ENCODE results near the gene TRABD2B.

DNA sequence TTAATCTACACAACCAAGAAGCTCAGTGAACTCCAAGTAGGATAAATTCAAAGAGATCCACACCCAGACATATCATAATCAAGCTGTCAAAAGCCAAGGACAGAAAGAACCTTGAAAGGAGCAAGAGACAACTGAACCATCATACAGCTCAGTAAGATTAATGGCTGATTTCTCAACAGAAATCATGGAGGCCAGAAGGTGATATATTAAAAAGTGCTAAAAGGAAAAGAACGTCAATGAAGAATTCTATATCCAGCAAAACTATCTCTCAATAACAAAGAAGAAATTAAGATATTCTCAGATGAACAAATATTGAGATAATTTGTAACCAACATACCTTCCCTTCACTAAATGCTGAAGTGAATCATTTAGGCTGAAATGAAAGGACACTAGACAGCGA, 161.8 kb downstream of the TRABD2B start:
- no peak for TF ChIP-seq RAD21 (IDR thresholded peaks at IDR 0.05; ENCODE audit: low read length)
- TF ChIP-seq, protein P1, sequence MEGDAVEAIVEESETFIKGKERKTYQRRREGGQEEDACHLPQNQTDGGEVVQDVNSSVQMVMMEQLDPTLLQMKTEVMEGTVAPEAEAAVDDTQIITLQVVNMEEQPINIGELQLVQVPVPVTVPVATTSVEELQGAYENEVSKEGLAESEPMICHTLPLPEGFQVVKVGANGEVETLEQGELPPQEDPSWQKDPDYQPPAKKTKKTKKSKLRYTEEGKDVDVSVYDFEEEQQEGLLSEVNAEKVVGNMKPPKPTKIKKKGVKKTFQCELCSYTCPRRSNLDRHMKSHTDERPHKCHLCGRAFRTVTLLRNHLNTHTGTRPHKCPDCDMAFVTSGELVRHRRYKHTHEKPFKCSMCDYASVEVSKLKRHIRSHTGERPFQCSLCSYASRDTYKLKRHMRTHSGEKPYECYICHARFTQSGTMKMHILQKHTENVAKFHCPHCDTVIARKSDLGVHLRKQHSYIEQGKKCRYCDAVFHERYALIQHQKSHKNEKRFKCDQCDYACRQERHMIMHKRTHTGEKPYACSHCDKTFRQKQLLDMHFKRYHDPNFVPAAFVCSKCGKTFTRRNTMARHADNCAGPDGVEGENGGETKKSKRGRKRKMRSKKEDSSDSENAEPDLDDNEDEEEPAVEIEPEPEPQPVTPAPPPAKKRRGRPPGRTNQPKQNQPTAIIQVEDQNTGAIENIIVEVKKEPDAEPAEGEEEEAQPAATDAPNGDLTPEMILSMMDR (conservative IDR thresholded peaks at IDR 0.05; ENCODE audit: low read depth, low read length), result no peak
- TF ChIP-seq BHLHE40 (IDR thresholded peaks at IDR 0.05; ENCODE audit: low read depth, low read length), result no peak
- no peak for TF ChIP-seq RCOR1 (IDR thresholded peaks at IDR 0.05; ENCODE audit: insufficient replicate concordance, low read length)
- TF ChIP-seq, protein P2, sequence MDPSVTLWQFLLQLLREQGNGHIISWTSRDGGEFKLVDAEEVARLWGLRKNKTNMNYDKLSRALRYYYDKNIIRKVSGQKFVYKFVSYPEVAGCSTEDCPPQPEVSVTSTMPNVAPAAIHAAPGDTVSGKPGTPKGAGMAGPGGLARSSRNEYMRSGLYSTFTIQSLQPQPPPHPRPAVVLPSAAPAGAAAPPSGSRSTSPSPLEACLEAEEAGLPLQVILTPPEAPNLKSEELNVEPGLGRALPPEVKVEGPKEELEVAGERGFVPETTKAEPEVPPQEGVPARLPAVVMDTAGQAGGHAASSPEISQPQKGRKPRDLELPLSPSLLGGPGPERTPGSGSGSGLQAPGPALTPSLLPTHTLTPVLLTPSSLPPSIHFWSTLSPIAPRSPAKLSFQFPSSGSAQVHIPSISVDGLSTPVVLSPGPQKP (IDR thresholded peaks at IDR 0.05; ENCODE audit: borderline replicate concordance, low read depth, low read length), result no peak
- TF ChIP-seq MAFK (IDR thresholded peaks at IDR 0.05; ENCODE audit: low read depth, low read length), result no peak
- no peak for TF ChIP-seq FOS (IDR thresholded peaks at IDR 0.05; ENCODE audit: low read depth, low read length)
- no peak for TF ChIP-seq MXI1 (IDR thresholded peaks at IDR 0.05; ENCODE audit: borderline replicate concordance, low read depth, low read length)
- no peak for TF ChIP-seq CEBPB (IDR thresholded peaks at IDR 0.05; ENCODE audit: low read depth, low read length)
- no peak for TF ChIP-seq POLR2A (IDR thresholded peaks at IDR 0.05; ENCODE audit: low read depth, low read length)
- TF ChIP-seq SMC3 (IDR thresholded peaks at IDR 0.05; ENCODE audit: low read depth, low read length), result no peak
